ENCODE data around the gene EYA4.

Gene EYA4, protein sequence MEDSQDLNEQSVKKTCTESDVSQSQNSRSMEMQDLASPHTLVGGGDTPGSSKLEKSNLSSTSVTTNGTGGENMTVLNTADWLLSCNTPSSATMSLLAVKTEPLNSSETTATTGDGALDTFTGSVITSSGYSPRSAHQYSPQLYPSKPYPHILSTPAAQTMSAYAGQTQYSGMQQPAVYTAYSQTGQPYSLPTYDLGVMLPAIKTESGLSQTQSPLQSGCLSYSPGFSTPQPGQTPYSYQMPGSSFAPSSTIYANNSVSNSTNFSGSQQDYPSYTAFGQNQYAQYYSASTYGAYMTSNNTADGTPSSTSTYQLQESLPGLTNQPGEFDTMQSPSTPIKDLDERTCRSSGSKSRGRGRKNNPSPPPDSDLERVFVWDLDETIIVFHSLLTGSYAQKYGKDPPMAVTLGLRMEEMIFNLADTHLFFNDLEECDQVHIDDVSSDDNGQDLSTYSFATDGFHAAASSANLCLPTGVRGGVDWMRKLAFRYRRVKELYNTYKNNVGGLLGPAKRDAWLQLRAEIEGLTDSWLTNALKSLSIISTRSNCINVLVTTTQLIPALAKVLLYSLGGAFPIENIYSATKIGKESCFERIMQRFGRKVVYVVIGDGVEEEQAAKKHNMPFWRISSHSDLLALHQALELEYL

DNA sequence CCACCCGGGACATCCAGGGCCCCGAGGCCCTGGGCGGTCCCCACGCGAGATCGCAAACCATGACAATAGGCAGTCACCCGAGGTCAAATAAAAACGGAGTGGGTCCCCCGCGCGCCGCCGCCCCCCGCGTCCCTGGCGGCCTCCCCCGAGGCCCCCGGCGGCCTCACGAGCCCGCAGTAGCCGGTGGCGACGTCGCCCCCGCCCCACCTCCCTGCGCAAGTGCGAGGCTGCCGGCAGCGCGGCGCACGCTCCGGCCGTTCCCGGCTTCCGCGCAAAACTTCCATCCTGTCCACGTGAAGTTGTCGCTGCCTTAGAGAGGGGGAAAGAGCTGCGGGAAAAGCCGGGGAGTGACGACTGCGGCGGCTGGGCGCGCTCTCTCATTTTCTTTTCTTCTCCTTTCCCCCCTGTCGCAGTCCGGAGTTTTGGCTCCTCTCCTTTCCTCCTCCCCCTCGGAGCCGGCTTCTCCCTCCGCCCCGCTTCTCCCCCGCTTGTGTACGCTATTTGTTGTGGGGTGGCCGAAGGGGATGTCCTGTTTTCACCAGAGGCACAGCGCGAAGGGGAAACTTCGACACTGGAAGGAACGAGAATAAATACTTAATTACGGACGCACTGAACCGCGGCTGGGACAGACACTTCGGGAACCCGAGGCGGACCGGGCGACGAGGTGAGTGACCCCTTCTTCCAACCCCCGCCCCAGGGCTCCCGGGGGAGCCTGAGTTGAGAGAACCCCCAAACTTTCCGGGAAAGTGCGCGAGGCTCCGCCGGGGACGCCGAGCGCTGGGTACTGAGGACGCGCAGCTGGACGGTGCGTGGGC lies at the start of gene EYA4:
Gene EYA4, plus strand, starts transcription at position 272 of the 815 bp plus-strand sequence. CDS start 33,424 bp downstream, outside the sequence.
- no peaks in the 10 kb centered on the region for H3K4me1 ChIP-seq (ENCODE audit: control insufficient read depth in 1 of 2, insufficient read depth in 1 of 2, low read depth in 1 of 2, low read length in 1 of 2)
- H3K27ac ChIP-seq: no peak within 1 kb of the TSS
- H3K4me3 ChIP-seq (ENCODE audit: low read depth in 1 of 2, low read length in 1 of 2): no peak within 1 kb of the TSS
- H3K36me3 ChIP-seq: no peaks in the 10 kb centered on the region
- no peaks in the 10 kb centered on the region for H3K9me3 ChIP-seq
- H3K27me3 ChIP-seq: peaks cover 83% of the 10 kb centered on the region
- TF ChIP-seq, protein P1, sequence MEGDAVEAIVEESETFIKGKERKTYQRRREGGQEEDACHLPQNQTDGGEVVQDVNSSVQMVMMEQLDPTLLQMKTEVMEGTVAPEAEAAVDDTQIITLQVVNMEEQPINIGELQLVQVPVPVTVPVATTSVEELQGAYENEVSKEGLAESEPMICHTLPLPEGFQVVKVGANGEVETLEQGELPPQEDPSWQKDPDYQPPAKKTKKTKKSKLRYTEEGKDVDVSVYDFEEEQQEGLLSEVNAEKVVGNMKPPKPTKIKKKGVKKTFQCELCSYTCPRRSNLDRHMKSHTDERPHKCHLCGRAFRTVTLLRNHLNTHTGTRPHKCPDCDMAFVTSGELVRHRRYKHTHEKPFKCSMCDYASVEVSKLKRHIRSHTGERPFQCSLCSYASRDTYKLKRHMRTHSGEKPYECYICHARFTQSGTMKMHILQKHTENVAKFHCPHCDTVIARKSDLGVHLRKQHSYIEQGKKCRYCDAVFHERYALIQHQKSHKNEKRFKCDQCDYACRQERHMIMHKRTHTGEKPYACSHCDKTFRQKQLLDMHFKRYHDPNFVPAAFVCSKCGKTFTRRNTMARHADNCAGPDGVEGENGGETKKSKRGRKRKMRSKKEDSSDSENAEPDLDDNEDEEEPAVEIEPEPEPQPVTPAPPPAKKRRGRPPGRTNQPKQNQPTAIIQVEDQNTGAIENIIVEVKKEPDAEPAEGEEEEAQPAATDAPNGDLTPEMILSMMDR (IDR thresholded peaks at IDR 0.05): no peak

DNA sequence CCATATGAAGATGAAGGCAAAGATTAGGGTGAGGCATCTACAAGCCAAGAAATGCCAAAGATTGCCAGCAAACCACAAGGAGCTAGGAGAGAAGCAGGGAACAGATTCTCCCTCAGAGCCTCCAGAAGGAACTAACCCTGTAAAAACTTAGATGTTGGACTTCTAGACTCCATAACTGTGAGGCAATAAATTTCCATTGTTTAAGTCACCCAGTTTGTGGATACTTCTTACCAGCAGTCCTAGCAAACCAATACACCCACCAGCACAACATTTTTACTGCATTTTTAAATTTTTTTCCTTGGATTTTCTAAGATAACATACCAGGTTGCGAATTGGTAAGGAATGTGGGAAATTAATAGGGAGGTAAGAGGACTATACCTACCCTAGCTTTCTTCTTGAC lies 47.8 kb upstream of the EYA4 start:
- Histone ChIP-seq H3K9me3 (no peaks in the 10 kb centered on the region), H3K27ac (no peak overlapping the region), H3K27me3 (no peaks in the 10 kb centered on the region), H3K4me3 (ENCODE audit: low read depth in 1 of 2, low read length in 1 of 2) (no peak overlapping the region), H3K4me1 (ENCODE audit: control insufficient read depth in 1 of 2, insufficient read depth in 1 of 2, low read depth in 1 of 2, low read length in 1 of 2) (no peaks in the 10 kb centered on the region), H3K36me3 (no peaks in the 10 kb centered on the region)
- TF ChIP-seq, protein P1 (IDR thresholded peaks at IDR 0.05): no peak

DNA sequence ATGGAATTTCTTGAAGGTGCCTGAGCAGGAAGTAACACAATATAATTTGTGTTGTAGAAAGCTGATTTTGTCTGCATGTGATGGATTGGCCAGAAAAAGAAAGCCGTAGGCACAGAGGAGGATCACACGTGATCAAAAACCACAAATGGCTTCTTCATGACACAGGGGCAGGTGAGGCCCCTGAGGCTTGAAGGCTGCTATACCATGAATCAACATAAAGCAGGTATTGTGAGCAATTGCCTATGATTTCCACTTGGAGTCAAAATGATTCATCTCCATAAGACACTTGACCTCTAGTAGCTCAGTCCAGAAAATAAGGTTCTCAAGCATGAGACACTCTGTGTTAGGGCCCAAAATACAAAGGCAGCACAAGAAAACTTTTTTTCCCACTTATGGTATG lies 42.4 kb upstream of the EYA4 start:
- no peaks in the 10 kb centered on the region for H3K4me1 ChIP-seq (ENCODE audit: control insufficient read depth in 1 of 2, insufficient read depth in 1 of 2, low read depth in 1 of 2, low read length in 1 of 2)
- no peaks in the 10 kb centered on the region for H3K36me3 ChIP-seq
- no peaks in the 10 kb centered on the region for H3K9me3 ChIP-seq
- no peak overlapping the region for H3K27ac ChIP-seq
- no peak overlapping the region for H3K4me3 ChIP-seq (ENCODE audit: low read depth in 1 of 2, low read length in 1 of 2)
- no peaks in the 10 kb centered on the region for H3K27me3 ChIP-seq
- TF ChIP-seq, protein P1 (IDR thresholded peaks at IDR 0.05): no peak

DNA sequence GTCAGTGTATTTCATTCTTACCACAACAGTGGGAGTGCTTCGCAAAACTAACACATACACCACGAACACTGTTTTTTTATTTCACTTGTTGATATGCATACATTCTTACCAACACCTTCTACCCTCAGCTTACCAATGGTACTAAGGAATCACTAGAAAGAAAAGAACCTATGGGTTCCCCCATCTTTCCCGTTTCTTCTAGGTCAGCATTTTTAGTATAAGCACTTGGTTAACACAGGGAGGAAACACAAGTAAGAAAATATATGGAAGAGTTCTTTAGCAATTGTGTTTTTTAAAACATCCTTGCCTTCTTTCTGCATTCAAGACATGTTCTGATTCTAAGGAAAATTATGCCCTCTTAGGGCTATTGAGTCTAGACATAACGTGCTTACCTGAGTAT lies 39.9 kb upstream of the EYA4 start:
- no peaks in the 10 kb centered on the region for H3K9me3 ChIP-seq
- no peaks in the 10 kb centered on the region for H3K27me3 ChIP-seq
- no peaks in the 10 kb centered on the region for H3K4me1 ChIP-seq (ENCODE audit: control insufficient read depth in 1 of 2, insufficient read depth in 1 of 2, low read depth in 1 of 2, low read length in 1 of 2)
- TF ChIP-seq, protein P1 (IDR thresholded peaks at IDR 0.05): no peak
- H3K27ac ChIP-seq: no peak overlapping the region
- H3K36me3 ChIP-seq: no peaks in the 10 kb centered on the region
- H3K4me3 ChIP-seq (ENCODE audit: low read depth in 1 of 2, low read length in 1 of 2): no peak overlapping the region

DNA sequence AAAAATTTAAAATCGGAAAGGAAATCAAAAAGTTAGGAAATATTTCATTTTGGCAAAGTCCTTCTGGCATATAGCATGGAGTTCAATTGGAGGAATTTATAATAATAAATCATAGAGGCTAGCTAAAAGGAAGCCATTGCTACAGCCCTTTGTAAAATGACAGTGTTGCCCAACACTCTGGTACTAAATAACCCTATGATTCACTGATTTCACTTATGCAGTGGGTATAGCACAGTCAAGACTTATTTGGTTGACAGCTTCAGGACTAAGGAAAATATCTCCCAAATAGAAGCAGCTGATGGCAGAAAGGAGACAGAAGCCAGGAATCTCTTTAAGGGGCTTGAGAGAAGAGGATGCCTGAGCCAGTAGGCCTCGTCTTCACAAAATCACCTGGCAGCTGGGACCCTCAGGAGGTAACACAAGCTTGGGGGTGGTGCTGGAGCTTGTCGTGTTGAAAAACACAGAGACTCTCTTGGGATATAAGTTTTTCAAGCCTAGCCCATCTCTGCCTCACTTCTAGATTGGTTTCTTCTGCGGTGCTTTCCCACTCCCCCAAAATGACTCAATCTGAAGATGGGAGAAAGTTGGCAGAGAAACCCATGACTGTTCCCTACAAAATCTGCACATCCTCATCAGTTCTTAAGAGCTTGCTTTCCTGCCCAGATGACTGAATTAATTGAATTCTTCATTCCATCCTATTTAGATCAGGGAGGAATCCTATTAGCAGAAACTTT lies 38.4 kb upstream of the EYA4 start:
- Histone ChIP-seq H3K4me1 (ENCODE audit: control insufficient read depth in 1 of 2, insufficient read depth in 1 of 2, low read depth in 1 of 2, low read length in 1 of 2) (no peaks in the 10 kb centered on the region), H3K4me3 (ENCODE audit: low read depth in 1 of 2, low read length in 1 of 2) (no peak overlapping the region), H3K27me3 (no peaks in the 10 kb centered on the region), H3K27ac (no peak overlapping the region), H3K36me3 (no peaks in the 10 kb centered on the region), H3K9me3 (no peaks in the 10 kb centered on the region)
- TF ChIP-seq, protein P1 (IDR thresholded peaks at IDR 0.05): no peak

Measured in neutrophil (primary cell).